Keratinocyte (primary cell): ENCODE results near the gene ISG15. TPM values are rescaled to one million over a fixed set of nuclear protein-coding genes. Genes with fewer than 3 reads are reported as not detected.
A peak's percentile ranks its signal among the peaks of the same experiment; 100 is the strongest.

ENCODE experiments used
- DNase-seq: peaks from one replicate; pipeline ENCODE4 v3.0.0-alpha.2; 2011; ENCODE audit warnings: low read depth, missing footprints, low spot score
- FAIRE-seq: peaks from 2 replicates; lab custom pipeline; 2011; peaks lifted over from hg19 to GRCh38; lab: Jason Lieb, UNC
- H2AFZ ChIP-seq: 2 replicates; pipeline ENCODE4 v1.6.0; 2012; ENCODE audit warnings: low read length, control low read depth, inconsistent platforms; ENCODE audit not compliant: control insufficient read depth
- H3K27ac ChIP-seq: 2 replicates; pipeline ENCODE4 v1.5.1; 2011; ENCODE audit warnings: low read length; ENCODE audit not compliant: control insufficient read depth, insufficient read depth
- H3K27me3 ChIP-seq: 3 replicates; pipeline ENCODE4 v1.6.0; 2011; ENCODE audit warnings: low read length; ENCODE audit not compliant: control insufficient read depth, insufficient read depth; ENCODE audit errors: extremely low read depth
- H3K36me3 ChIP-seq, 2 experiments: 2 replicates in 1 of 2; 3 replicates in 1 of 2; pipeline ENCODE4 v1.5.1; 2011; ENCODE audit warnings: low read length in 2 of 2, mild to moderate bottlenecking in 1 of 2; ENCODE audit not compliant: control insufficient read depth in 2 of 2, insufficient read depth in 2 of 2; ENCODE audit errors: extremely low read depth in 1 of 2
- H3K4me1 ChIP-seq: 3 replicates; pipeline ENCODE4 v1.5.1; 2011; ENCODE audit warnings: low read length; ENCODE audit not compliant: control insufficient read depth, insufficient read depth; ENCODE audit errors: extremely low read depth
- H3K4me2 ChIP-seq: 3 replicates; pipeline ENCODE4 v1.6.0; 2011; ENCODE audit warnings: low read depth, low read length; ENCODE audit not compliant: control insufficient read depth, insufficient read depth; ENCODE audit errors: extremely low read depth
- H3K4me3 ChIP-seq, 3 experiments: fragments of 200-600 bp in 1 of 3; sonication (generic) in 1 of 3; 2 replicates in 2 of 3; 3 replicates in 1 of 3; pipeline ENCODE4 v1.5.1; 2011 to 2016; ENCODE audit warnings: low read length in 3 of 3, mild to moderate bottlenecking in 3 of 3, control low read depth in 2 of 3, inconsistent platforms in 1 of 3, low read depth in 1 of 3, mixed read lengths in 1 of 3, mixed run types in 1 of 3, moderate library complexity in 1 of 3; ENCODE audit not compliant: control insufficient read depth in 2 of 3, insufficient read depth in 2 of 3; ENCODE audit errors: extremely low read depth in 1 of 3
- H3K79me2 ChIP-seq: 2 replicates; pipeline ENCODE4 v1.6.0; 2012; ENCODE audit warnings: low read length; ENCODE audit not compliant: control insufficient read depth, insufficient read depth
- H3K9ac ChIP-seq: 3 replicates; pipeline ENCODE4 v1.6.0; 2011; ENCODE audit warnings: low read length; ENCODE audit not compliant: control insufficient read depth, insufficient read depth; ENCODE audit errors: extremely low read depth
- H3K9me1 ChIP-seq: 3 replicates; pipeline ENCODE4 v1.6.0; 2011; ENCODE audit warnings: low read length; ENCODE audit not compliant: control insufficient read depth, insufficient read depth; ENCODE audit errors: extremely low read depth
- H3K9me3 ChIP-seq: 2 replicates; pipeline ENCODE4 v1.5.1; 2012; ENCODE audit warnings: low read depth, low read length; ENCODE audit not compliant: control insufficient read depth
- H4K20me1 ChIP-seq: 3 replicates; pipeline ENCODE4 v1.6.0; 2011; ENCODE audit warnings: low read length; ENCODE audit not compliant: control insufficient read depth, insufficient read depth; ENCODE audit errors: extremely low read depth
- CTCF ChIP-seq, 3 experiments: IDR thresholded peaks in 1 of 3; conservative IDR thresholded peaks in 1 of 3; optimal IDR thresholded peaks in 1 of 3; 2 replicates in 2 of 3; 3 replicates in 1 of 3; pipeline versions ENCODE3 to v1.5.1; 2011; ENCODE audit warnings: low read length in 3 of 3, mild to moderate bottlenecking in 3 of 3, moderate library complexity in 2 of 3, control low read depth in 1 of 3, inconsistent platforms in 1 of 3; ENCODE audit not compliant: insufficient read depth in 2 of 3; ENCODE audit errors: extremely low read depth in 1 of 3
- EZH2 ChIP-seq: IDR thresholded peaks from one replicate; pipeline ENCODE4 v1.6.1; 2012; ENCODE audit warnings: inconsistent platforms, mild to moderate bottlenecking, low read length, moderate library complexity
- dilution Hi-C: fragments of 300-500 bp; cut with MboI; formaldehyde crosslinking; loops from one replicate; pipeline ENCODE4 v1.7.0; 2020; ENCODE audit warnings: low sequenced_read_pairs; ENCODE audit not compliant: extremely low pct_ligation_motif_present
- polyA plus RNA-seq, 5 experiments: library from polyadenylated mRNA; depleted of rRNA in 3 of 5; stranded (reverse) in 3 of 5; stranded (forward) in 1 of 5; unstranded in 1 of 5; fragments of >200 nt; gene quantifications; 1 replicate in 1 of 5; 2 replicates in 3 of 5; 3 replicates in 1 of 5; pipeline versions ENCODE4 v1.2.1 to v1.2.3, GENCODE V29; 2011 to 2012; ENCODE audit warnings: missing spikeins in 2 of 5, low read depth in 1 of 5, low replicate concordance in 1 of 5

Gene ISG15
- polyA plus RNA-seq, 1 donor (not counting 4 experiments of a cell fraction or from before 2014, with no cell fraction given): 246 TPM

- no peak overlapping the region for H2AFZ ChIP-seq
- DNase-seq: no peak
- H3K27me3 ChIP-seq: no peaks in the 10 kb centered on the region
- H3K4me1 ChIP-seq: peaks cover 50% of the 10 kb centered on the region
- peak overlapping the region; percentile 74 for H3K27ac ChIP-seq
- H3K9ac ChIP-seq: peak overlapping the region; percentile 81
- peak overlapping the region; percentile 46 to 80 (median 69) for H3K4me3 ChIP-seq
- peak overlapping the region; percentile 94 for H3K4me2 ChIP-seq
- H3K36me3 ChIP-seq: peaks cover 27 to 32% of the 10 kb centered on the region in 2 experiments
- H3K9me3 ChIP-seq: no peaks in the 10 kb centered on the region
- H4K20me1 ChIP-seq: no peaks in the 10 kb centered on the region
- TF ChIP-seq EZH2 (no peak), CTCF (optimal IDR thresholded peaks at IDR 0.05 in 1 of 3, IDR thresholded peaks at IDR 0.05 in 1 of 3, conservative IDR thresholded peaks at IDR 0.05 in 1 of 3; ENCODE audit: extremely low read depth in 1 of 3, insufficient read depth in 2 of 3, low read length in 3 of 3) (no peak)
- H3K79me2 ChIP-seq: peaks cover 72% of the 10 kb centered on the region
- dilution Hi-C loops: no loop called here
- no peak for FAIRE-seq
- no peaks in the 10 kb centered on the region for H3K9me1 ChIP-seq
Observed at GRCh38 chr1:1024149-1024770, 11.0 kb downstream of the ISG15 start.

- FAIRE-seq (peak; percentile 86), DNase-seq (peak; percentile 82)
- Histone ChIP-seq H3K9me1 (no peaks in the 10 kb centered on the region), H4K20me1 (peaks cover 3% of the 10 kb centered on the region), H3K27me3 (no peaks in the 10 kb centered on the region), H3K4me2 (peak overlapping the region; percentile 94), H3K9me3 (no peaks in the 10 kb centered on the region), H3K27ac (peak overlapping the region; percentile 74), H3K36me3 (peaks cover 27 to 32% of the 10 kb centered on the region in 2 experiments), H3K4me1 (peaks cover 50% of the 10 kb centered on the region), H2AFZ (no peak overlapping the region), H3K79me2 (peaks cover 78% of the 10 kb centered on the region), H3K9ac (peak overlapping the region; percentile 81), H3K4me3 (peak overlapping the region; percentile 46 to 80 (median 69))
- dilution Hi-C loops: no loop called here
- TF ChIP-seq CTCF (optimal IDR thresholded peaks at IDR 0.05 in 1 of 3, IDR thresholded peaks at IDR 0.05 in 1 of 3, conservative IDR thresholded peaks at IDR 0.05 in 1 of 3; ENCODE audit: extremely low read depth in 1 of 3, insufficient read depth in 2 of 3, low read length in 3 of 3) (no peak), EZH2 (no peak)
Observed at GRCh38 chr1:1024771-1025699, 11.7 kb downstream of the ISG15 start.
